Astrocyte of the cerebellum (primary cell): ENCODE results near the gene ADAMTS1.

ENCODE experiments used
- DNase-seq: peaks from one replicate; pipeline ENCODE4 v3.0.0-alpha.2; 2011; ENCODE audit warnings: low read depth
- H3K4me3 ChIP-seq: 2 replicates; pipeline ENCODE4 v1.5.1; 2011; ENCODE audit warnings: mild to moderate bottlenecking, low read depth, low read length, moderate library complexity
- CTCF ChIP-seq: IDR thresholded peaks from 2 replicates; pipeline ENCODE4 v1.5.1; 2012; ENCODE audit warnings: low read length, low read depth, moderate library complexity, mild to moderate bottlenecking; ENCODE audit errors: missing control alignments
- in situ Hi-C: cut with HindIII; loops from 2 replicates; pipeline ENCODE4 v1.10.0; 2017; ENCODE audit warnings: low sequenced_read_pairs

Gene ADAMTS1

GRCh38 chr21:26846036-26846931, 1.1 kb upstream of the ADAMTS1 start:
- TF ChIP-seq CTCF, result peak; percentile 37
- peak overlapping the region; percentile 86 for H3K4me3 ChIP-seq
- in situ Hi-C loops, result loop anchor here (5.0 kb wide), 1 partner anchor 1491 kb away; no protein-coding TSS in a partner anchor
- DNase-seq, result no peak

DNA sequence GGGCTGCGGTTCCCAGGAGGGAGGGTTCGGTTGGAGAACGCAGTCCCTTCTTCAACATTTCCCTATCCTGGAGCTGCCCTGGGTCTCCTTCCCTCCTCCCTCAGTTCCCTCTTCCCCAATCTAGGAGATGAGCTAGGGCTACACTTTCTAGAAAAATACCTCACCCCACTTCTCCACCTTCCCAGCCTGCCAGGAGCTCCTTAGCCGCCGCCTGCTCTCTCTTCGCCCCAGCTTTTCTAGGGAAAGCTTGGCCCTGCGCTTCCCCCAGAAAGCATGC, 488 bp upstream of the ADAMTS1 start:
- no peak for DNase-seq
- in situ Hi-C loops, result loop anchor here (5.0 kb wide), 1 partner anchor 1492 kb away; no protein-coding TSS in a partner anchor
- peak overlapping the region; percentile 86 for H3K4me3 ChIP-seq
- no peak for TF ChIP-seq CTCF

- peak overlapping the region; percentile 86 for H3K4me3 ChIP-seq
- no peak for TF ChIP-seq CTCF
- no peak for DNase-seq
- in situ Hi-C loops, result loop anchor here (5.0 kb wide), 1 partner anchor 1493 kb away; no protein-coding TSS in a partner anchor
Measured at GRCh38 chr21:26844258-26845065, 747 bp downstream of the ADAMTS1 start.

DNA sequence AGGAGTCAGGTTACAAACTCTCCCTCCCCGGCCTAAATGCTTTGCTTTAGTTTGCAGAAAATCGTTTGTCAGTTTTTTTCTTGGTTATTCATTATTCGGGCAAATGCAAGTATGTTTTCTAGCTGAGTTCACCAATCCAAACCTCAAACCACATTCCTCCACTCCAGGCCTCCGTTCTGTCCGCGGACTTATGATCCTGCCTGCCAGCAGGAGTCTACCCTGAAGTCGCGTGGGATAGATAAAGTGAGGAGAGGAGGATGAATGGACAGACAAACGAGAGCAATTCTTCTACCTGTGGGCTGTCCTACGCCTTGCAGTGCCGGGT, 1.3 kb downstream of the ADAMTS1 start:
- TF ChIP-seq CTCF, result peak; percentile 11
- peak overlapping the region; percentile 86 for H3K4me3 ChIP-seq
- DNase-seq, result peak; percentile 79
- in situ Hi-C loops, result no loop called here

- H3K4me3 ChIP-seq, result peak overlapping the region; percentile 86
- in situ Hi-C loops, result no loop called here
- peak; percentile 95 for DNase-seq
- peak; percentile 45 for TF ChIP-seq CTCF
Measured at GRCh38 chr21:26842974-26843932, 2.0 kb downstream of the ADAMTS1 start.

DNA sequence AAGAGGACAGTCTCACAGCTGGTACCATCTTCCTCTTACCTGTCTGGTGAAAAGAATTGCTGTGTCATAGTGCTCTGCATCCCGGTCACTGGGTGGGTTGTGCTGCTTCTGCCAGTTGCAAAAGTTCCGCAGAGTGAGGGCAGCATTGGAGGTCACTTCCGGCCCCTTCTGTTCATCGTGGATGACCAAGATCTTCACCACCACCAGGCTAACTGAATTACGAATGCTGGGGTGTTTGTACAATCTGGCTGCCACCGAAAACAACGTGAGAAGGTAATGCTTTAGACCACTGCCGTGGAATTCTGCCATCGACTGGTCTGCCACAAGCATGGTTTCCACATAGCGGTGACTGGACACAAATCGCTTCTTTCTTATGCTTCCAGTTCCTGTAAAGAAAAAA, 2.9 kb downstream of the ADAMTS1 start:
- in situ Hi-C loops, result no loop called here
- no peak for DNase-seq
- no peak for TF ChIP-seq CTCF
- H3K4me3 ChIP-seq, result peak overlapping the region; percentile 86
